Calu3 (cell line): ENCODE measurements around the gene SUMF1. TPM values are rescaled to one million over a fixed set of nuclear protein-coding genes. Genes with fewer than 3 reads are reported as not detected.

Experiments used
- BruUV-seq: library from RNA; stranded (reverse); fragments of 400-500 nt; replicated peaks from 2 replicates; lab custom pipeline; 2021; lab: Mats Ljungman, UMichigan
- CTCF ChIA-PET: fragments of 300-600 bp; sonication (Branson Sonifier 250); formaldehyde crosslinking; loops from one replicate; lab custom pipeline; 2022; ENCODE audit warnings: antibody characterized with exemption; lab: Charles Lee
- DNase-seq: peaks from one replicate; pipeline ENCODE4 v3.0.0; 2022
- H3K27ac Mint-ChIP-seq: one replicate; pipeline ENCODE4 v1.8.0; 2022; ENCODE audit warnings: mixed read lengths; ENCODE audit not compliant: unreplicated experiment
- H3K27me3 Mint-ChIP-seq: one replicate; pipeline ENCODE4 v1.8.0; 2022; ENCODE audit warnings: mixed read lengths; ENCODE audit not compliant: unreplicated experiment
- H3K36me3 Mint-ChIP-seq: one replicate; pipeline ENCODE4 v1.8.0; 2022; ENCODE audit warnings: mild to moderate bottlenecking, moderate library complexity, mixed read lengths; ENCODE audit not compliant: insufficient read depth, unreplicated experiment
- H3K4me1 Mint-ChIP-seq: one replicate; pipeline ENCODE4 v1.8.0; 2022; ENCODE audit warnings: mild to moderate bottlenecking, low read depth, mixed read lengths; ENCODE audit not compliant: unreplicated experiment
- H3K4me3 Mint-ChIP-seq: one replicate; pipeline ENCODE4 v1.8.0; 2022; ENCODE audit warnings: mild to moderate bottlenecking, low read depth, moderate library complexity, mixed read lengths; ENCODE audit not compliant: unreplicated experiment
- H3K9me3 Mint-ChIP-seq: one replicate; pipeline ENCODE4 v1.8.0; 2022; ENCODE audit warnings: low read depth, mixed read lengths; ENCODE audit not compliant: unreplicated experiment
- intact Hi-C: fragments of 100-400 bp; cut with micrococcal nuclease; formaldehyde crosslinking; loops from one replicate; pipeline ENCODE4 v1.10.0; 2022; ENCODE audit not compliant: unreplicated experiment
- total RNA-seq: library from RNA; stranded (reverse); gene quantifications from 2 replicates; pipeline ENCODE4 v1.2.3, GENCODE V29; 2022
- TF ChIP-seq, protein P1 (sequence below): fragments of 200-600 bp; IDR thresholded peaks from one replicate; pipeline ENCODE4 v1.8.0; 2022; ENCODE audit warnings: antibody characterized with exemption; ENCODE audit not compliant: unreplicated experiment

SUMF1 gene
- total RNA-seq, 1 experiment from 2014 or later = 31.8 TPM

DNA sequence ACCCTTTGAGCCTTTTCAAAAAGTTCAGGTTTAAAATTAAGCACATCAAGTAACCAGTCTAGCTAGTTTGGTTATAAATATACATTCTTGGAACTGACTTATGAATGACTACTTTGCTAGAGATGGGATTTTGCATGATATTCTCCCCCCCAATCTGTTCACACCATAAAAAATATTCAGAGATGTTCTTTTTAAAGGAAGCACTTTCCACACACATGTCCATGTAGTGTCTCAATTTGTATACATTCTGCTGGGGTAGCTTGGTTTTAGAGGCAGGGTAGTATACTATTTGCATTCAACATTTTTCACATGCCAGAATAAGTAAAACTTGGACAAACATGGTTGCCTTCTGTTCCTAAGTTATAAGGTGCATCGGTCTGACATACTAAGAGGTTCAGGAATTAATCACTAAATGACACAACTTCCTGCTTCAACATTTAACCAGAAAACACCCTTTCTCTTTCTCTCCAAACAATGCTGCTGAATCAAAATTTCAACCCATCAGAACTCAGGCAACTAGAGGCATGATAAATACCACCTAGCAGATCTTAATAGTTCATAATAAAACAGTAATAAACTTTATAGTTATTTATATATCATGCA, 57.0 kb downstream of the SUMF1 start:
- no peak for DNase-seq
- intact Hi-C loops = no loop called here
- H3K9me3 Mint-ChIP-seq = no peaks in the 10 kb centered on the region
- no TSS peak for BruUV-seq
- no peaks in the 10 kb centered on the region for H3K27me3 Mint-ChIP-seq
- H3K4me1 Mint-ChIP-seq = no peaks in the 10 kb centered on the region
- no peak overlapping the region for H3K27ac Mint-ChIP-seq
- H3K36me3 Mint-ChIP-seq = no peaks in the 10 kb centered on the region
- CTCF ChIA-PET = no interaction called here
- TF ChIP-seq, protein P1, sequence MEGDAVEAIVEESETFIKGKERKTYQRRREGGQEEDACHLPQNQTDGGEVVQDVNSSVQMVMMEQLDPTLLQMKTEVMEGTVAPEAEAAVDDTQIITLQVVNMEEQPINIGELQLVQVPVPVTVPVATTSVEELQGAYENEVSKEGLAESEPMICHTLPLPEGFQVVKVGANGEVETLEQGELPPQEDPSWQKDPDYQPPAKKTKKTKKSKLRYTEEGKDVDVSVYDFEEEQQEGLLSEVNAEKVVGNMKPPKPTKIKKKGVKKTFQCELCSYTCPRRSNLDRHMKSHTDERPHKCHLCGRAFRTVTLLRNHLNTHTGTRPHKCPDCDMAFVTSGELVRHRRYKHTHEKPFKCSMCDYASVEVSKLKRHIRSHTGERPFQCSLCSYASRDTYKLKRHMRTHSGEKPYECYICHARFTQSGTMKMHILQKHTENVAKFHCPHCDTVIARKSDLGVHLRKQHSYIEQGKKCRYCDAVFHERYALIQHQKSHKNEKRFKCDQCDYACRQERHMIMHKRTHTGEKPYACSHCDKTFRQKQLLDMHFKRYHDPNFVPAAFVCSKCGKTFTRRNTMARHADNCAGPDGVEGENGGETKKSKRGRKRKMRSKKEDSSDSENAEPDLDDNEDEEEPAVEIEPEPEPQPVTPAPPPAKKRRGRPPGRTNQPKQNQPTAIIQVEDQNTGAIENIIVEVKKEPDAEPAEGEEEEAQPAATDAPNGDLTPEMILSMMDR = no peak
- H3K4me3 Mint-ChIP-seq = no peak overlapping the region

- Mint-ChIP-seq H3K36me3 (no peaks in the 10 kb centered on the region), H3K27me3 (no peaks in the 10 kb centered on the region), H3K4me3 (no peak overlapping the region), H3K9me3 (no peaks in the 10 kb centered on the region), H3K4me1 (no peaks in the 10 kb centered on the region), H3K27ac (no peak overlapping the region)
- TF ChIP-seq, protein P1 = no peak
- CTCF ChIA-PET = no interaction called here
- no TSS peak for BruUV-seq
- intact Hi-C loops = no loop called here
- no peak for DNase-seq
Observed at GRCh38 chr3:4409415-4409814, 57.7 kb downstream of the SUMF1 start.

DNA sequence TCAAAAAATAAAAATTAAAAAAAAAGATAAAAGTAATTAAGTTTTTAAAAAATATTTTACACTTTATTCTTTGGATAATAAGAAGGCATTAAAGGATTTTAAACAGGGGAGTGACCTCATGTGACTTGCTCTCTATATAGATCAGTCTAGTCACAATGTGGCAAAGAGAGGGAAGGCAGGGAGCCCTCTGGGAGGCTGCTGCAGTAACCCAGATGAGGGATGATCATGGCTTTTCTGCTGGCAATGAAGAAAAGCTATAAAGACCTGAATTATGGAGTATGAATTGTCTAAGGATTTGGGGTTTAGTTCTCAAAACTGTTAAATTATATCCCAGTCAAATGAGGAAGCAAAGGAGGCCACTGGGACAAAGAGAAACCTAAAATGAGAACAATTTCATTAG, 58.1 kb downstream of the SUMF1 start:
- intact Hi-C loops = no loop called here
- H3K27me3 Mint-ChIP-seq = no peaks in the 10 kb centered on the region
- TF ChIP-seq, protein P1 = no peak
- BruUV-seq = no TSS peak
- no peak overlapping the region for H3K4me3 Mint-ChIP-seq
- DNase-seq = no peak
- H3K27ac Mint-ChIP-seq = no peak overlapping the region
- no peaks in the 10 kb centered on the region for H3K4me1 Mint-ChIP-seq
- H3K36me3 Mint-ChIP-seq = no peaks in the 10 kb centered on the region
- H3K9me3 Mint-ChIP-seq = no peaks in the 10 kb centered on the region
- CTCF ChIA-PET = no interaction called here

- Mint-ChIP-seq H3K27ac (no peak overlapping the region), H3K27me3 (no peaks in the 10 kb centered on the region), H3K9me3 (no peaks in the 10 kb centered on the region), H3K36me3 (no peaks in the 10 kb centered on the region), H3K4me3 (no peak overlapping the region), H3K4me1 (no peaks in the 10 kb centered on the region)
- CTCF ChIA-PET = no interaction called here
- no peak for DNase-seq
- intact Hi-C loops = no loop called here
- TF ChIP-seq, protein P1 = no peak
- no TSS peak for BruUV-seq
Observed at GRCh38 chr3:4407941-4408340, 59.1 kb downstream of the SUMF1 start.
